Measurements from ENCODE around the gene SNX10.

SNX10 gene

DNA sequence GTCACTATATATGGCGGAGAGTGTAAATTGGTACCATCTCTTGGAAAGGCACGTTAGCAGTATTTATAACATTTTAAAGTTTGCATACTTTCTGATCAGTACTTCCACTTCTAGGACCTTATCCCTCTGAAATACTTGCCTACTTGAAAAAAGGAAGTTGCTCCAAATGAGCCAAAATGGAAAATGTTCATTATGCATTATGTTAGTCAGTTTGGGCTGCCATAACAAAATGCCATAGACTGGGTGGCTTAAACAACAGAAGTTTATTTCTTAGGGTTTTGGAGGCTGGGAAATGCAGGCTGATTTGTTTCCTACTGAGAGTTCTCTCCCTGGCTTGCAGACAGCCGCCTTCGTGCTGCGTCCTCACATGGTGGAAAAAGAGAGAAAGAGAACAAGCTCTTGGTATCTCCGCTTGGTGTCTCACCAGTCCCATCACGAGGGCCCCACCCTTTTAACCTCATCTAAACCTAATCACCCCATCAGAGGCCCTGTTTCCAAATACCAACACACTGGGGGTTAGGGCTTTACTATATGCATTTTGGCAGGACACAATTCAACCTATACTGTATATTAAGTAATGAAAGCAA lies 6.9 kb downstream of the SNX10 start:
- no peak for DNase-seq

DNA sequence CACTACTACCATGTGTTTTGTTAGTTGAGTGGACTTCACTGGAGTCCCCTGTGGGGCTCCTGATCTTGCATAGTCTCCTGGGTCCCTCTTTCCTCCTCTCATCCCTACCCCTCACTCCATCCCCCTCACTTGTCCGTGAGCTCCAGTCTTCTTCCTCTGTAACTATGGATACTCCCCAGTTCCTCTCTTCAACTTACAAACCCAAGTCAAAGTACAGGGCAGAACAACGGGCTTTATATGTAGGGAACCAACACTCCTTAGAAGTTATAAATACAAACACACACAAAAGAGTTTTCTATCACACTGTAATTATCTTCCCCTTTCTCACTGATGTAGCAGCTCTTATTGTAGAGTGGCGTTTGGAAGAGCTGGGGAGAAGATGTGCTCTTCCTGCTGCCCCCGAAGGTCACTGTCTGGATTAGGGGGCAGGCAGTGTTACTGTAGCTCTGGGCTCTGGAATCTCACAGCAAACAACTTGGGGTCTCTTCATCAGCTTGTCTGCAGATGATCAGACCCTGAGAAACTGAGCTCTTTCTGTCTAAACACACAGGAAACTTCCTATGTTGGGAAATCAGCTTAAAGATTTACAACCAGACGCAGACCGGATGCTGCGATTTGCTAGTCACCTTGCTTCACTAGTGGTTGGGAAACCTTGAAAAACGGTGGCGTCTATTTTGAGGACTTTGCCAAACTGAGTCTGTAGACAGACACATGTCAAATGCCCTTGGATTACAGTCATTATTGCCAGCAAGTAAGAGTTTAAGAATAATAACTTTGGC lies 13.6 kb downstream of the SNX10 start:
- DNase-seq, result no peak

DNA sequence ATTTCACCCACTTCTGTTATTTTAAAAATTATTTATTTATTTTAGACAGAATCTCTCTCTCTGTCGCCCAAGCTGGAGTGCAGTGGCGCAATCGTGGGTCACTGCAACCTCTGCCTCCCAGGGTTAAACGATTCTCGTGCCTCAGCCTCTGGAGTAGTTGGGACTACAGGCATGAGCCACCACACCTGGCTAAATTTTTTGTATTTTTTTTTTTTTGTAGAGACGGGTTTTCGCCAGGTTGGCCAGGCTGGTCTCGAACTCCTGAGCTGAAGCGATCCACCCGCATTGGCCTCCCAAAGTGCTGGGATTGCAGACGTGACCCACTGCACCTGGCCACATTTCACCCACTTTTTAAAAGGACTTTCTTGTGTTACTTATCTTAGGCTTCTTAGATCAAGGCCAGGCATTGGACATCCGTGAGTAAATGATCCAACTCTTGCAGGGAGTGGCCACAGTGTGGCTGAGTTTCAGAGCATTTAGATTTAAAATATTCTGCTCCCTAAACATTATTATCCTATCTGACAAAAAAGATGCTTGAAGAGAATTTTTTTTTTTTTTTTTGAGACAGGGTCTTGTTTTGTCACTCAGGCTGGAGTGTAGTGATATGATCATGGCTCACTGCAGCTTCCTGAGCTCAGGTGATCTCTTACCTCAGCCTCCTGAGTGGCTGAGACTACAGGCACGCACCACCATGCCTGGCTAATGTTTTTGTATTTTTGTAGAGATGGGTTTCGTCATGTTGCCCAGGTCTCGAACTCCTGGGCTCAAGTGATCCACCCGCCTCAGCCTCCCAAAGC lies 14.4 kb downstream of the SNX10 start:
- no peak for DNase-seq

DNA sequence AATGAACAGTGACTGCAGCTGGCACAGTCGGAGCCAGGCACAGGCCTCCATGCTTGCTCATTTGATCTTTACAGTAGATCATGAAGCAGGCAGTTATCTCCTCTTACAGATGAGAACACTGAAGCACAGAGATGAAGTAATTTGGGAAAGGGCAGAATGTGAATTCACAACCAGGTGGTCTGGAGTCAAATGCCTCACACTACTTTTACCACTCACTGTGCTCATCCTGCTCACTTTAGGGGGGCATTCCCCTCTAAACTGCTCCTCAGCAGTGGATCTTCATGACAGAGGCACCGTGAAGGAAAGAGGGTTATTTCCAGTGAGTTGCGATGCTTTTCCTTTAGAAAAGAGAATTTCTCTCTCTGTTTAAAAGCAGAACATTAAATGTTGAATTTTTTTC lies 15.1 kb downstream of the SNX10 start:
- DNase-seq, result no peak

DNA sequence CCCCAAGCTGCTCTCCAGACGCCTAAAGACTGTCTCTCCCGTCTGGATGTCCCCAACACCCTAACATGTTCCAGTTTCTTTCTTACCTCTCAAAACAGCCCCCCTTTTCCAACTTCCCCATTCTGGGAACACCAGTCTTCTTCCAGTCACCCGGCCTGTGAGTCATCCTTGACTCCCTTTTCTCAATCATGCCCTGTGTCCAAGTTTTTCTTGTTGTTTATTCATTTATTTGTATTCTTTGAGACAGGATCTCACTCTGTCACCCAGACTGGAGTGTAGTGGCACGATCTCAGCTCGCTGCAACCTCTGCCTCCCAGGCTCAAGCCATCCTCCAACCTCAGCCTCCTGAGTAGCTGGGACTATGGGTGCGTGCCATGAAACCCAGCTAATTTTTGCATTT lies 15.6 kb downstream of the SNX10 start:
- no peak for DNase-seq

DNA sequence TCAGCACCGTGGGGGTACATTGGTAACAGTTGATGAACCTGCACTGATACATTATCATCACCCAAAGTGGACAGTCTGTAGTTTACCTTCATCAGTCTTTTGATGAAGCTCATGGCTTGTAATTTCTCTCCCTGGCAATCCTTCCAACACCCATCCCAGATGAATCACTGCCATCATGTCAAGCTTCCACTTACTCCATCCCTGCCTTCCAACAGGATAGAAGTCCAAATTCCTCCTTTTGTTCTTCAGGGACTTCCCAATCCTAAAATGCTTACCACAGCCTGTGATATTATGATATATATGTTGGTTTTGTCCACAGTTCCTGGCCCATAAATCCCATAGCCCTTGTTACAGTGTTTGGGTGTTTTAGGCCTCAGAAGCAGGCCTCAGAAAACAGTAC lies 16.1 kb downstream of the SNX10 start:
- DNase-seq, result no peak

DNA sequence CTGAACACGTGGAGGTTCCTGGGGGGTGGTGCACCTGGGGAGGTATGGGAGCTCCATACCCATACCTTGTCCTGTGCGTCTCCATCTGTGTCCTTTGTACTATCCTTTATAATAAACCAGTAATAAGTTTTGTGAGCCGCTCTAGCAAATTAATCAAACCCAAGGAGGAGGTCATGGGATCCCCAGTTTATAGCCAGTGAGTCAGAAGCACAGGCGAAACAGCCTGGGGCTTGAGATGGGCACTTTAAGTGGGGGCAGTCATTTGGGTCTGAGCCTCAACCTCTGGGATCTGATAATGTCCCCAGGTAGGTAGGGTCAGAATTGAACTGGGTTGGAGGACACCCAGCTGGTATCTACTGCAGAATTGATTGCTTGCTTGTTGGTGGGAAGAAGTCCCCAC lies 16.9 kb downstream of the SNX10 start:
- DNase-seq, result no peak

DNA sequence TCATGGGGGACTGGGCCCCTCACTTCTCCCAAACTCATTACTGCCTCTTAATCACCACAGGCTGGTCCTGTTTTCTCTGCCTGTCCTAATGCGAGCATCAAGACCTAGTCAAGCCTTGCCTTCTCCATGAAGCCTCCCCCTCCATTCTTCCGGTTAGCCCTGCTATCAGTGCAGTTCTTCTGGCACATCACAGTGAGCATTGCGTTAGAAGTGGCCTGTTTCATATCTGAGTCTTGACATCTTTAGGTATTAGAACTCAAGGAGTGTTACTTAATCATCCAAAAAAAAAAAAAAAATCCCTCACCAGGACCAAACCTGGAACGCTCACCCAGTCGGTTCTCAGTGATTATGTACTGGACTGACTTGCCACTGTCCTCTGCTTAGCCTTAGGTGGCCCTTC lies 17.4 kb downstream of the SNX10 start:
- DNase-seq, result no peak

DNA sequence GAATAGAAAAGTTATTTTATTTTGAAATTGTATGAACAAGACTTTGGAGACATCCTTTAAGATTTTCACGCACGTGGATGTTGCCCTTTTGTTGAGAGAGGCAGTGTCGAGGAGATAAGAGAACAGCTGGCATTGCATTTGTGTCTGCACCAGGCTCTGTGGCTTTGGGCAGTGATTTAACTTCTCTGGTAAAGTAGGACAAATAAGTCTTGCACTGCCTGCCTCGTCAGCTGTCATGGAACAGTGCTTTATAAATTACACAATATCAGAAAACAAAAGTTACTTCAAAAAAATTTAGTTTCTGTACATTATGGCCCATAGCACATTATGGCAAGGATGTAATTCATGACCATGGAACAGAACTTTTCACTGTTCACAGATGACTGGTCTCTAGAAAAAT lies 20.1 kb downstream of the SNX10 start:
- no peak for DNase-seq

DNA sequence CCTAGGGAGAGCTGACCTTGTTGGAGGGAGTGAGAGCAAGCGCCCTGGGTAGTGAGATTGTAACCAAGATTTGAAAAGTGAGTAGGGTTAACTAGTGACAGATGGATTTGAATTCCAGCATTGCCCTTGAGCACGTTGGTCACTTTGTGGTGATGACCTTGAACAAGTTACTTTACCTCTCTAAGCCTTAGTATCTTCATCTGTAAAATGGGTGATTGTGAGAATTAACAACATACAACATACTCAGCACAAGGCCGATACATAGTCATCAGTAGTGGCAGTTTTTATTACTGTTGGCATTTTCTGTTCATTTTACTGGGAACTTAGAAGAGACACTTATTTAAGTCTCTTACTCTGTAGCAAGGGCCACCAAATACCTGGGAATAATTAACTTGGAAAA lies 25.5 kb downstream of the SNX10 start:
- DNase-seq, result no peak

DNA sequence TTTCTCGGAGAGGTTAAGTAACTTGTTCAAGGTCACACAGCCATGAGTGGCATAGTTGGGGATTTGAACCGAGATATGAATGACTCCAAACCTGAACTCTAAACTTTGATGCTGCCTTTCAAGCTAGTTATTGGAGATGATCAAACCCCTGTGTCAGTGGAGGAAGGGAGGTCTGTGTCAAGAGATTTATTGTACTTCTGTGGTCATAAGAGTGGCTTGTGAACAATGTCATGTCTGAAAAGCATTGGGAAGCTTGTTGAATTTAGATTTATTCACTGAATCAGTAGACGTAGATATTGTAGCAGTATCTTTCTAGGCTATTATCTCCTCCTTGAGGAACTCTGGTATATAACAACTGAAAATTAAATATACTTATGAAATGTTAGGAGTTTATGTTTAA lies 27.3 kb downstream of the SNX10 start:
- DNase-seq, result no peak

DNA sequence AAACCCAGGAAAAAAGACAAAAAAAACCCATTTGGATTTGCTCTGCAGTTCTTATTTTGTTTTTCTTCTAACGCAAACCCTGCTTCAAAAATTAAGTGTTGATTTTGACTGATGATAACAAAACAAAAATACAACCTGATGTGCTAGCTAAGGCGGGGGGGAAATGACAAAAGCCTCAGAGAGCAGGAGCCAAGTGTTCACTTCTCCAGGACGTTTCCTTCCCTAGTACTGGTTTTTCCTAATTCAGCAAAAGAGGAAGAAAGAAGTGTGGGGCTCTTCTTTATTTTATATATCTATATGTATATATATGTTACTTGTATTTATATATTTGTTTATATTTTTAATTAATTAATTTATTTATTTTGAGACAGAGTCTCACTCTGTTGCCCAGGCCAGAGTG lies 28.0 kb downstream of the SNX10 start:
- DNase-seq, result no peak

DNA sequence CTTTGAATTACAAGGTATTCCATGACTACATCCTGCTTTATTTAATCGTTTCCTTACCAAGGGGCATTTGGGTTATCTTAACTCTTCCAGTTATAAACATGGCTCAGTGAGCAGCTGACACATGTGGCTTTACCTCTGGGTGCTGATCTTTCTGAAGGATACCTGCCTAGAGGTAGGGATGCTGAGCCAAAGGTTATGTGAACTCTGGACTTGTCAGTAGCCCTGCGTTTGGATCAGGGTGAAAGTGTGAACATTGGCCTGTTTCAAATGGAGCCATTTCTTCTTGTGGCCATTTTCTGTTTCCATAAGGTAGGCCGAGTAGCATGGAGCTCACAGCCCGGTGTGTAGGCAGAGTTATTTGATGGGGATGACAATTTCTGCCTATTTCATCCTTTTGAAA lies 29.2 kb downstream of the SNX10 start:
- DNase-seq, result no peak

DNA sequence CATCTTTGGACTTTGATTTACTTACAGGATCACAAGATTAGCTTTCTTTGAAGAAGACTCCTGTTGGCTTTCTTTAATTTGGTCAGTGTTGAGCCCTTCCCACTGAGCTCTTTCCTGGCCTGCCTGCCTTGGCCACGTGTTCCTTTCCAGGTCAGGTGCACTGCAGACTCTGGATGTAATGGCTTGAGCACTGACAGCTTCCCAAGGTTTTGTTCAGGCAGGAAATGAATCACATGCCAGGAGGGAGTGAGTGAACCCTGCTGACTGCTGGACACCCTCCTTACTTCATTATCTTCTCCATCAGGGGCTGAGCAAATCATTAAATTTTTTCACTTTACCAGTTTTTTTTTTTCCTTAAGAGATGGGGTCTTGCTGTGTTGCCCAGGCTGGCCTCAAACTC lies 29.8 kb downstream of the SNX10 start:
- no peak for DNase-seq

DNA sequence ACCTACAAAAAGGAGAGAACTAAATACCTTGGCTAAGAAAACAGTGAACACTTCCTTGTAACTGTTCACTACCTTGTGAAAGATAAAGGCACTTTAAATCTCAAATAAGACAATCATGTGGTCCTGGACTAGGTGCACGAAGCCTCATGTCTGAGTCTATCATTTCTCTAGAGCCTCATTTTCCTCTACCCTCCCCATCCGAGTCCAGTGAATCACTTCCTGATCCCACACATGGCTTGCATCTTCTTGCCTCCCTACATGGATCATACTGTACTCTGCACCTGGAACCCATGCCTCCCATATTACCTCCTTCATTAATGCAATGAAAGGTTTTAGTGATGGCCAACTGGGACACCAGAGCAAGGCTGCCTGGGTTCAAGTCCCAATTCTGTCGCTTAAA lies 34.5 kb downstream of the SNX10 start:
- DNase-seq, result no peak

DNA sequence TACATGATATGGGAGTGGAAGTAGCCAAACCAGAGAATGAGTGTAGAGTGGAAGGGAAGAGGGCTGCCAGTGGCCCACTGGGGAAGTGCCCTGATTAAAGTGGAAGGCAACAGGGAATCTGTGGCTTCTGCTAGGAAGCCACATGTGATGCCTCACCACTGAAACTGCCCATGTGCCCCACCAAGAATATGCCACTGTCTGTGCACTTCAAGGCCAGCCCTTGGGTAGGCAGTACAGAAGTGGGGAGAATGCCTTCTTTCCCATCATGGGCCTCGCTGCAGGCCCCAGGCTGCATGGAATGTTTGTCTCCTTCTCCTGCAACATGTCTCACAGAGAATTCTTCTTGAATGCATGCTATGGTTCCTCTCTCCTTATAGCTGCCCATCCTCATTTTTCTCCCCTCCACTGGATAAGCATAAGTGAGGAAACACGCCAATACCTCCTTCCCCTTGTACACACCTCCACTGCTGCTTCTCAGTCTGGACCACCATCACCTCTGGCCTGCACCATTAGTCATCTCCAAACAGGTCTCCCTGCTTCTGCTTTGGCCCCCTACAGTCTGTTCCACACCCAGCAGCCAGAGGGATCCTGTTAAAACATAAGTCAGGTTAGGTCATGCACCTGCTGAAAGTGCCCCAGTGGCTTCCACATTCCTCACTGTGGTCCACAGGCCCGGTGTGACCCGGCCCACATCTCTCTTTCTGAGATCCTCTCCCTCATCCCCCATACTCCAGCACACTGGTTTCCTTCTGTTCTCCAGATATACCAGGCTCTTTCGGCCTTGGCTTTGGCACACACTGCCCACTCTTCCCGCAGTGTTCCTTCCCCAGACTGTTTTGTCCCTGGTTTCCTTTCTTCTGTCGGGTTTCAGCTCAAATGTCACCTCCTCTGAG lies 37.1 kb downstream of the SNX10 start:
- no peak for DNase-seq

DNA sequence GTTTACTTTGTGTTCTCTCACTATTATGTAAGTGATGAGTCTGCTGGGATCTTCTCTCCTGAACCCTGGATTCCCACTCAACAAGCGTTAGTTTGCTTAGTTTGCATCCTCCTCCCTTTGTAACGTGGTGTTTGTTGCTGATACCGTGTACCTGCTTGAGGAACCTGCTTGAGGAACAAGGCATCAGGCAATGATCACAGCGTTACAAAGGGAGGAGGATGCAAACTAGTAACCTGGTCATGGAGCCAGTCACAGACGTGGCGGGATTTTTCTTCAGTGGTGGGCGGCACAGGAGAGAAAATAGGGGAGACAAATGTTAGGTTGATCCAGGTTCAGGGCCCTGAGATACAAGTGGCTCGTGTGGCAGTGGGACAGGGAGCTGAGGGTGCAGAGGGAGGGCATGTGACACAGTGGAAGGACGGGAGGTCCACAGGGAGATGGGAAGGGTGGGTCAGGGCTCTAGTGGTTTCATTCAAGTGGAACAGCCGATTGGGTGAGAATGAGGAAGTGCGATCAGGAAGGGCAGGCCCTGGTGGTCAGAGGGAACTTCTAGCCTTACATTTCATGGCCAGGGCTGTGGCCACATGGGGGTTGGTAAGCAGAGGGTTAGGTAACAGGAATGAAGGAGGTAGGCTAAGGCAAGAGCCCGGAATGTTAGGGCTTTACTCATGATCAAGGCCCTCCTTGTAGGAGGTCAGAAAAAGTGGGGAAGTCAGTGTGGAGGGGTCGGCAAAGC lies 38.0 kb downstream of the SNX10 start:
- no peak for DNase-seq

DNA sequence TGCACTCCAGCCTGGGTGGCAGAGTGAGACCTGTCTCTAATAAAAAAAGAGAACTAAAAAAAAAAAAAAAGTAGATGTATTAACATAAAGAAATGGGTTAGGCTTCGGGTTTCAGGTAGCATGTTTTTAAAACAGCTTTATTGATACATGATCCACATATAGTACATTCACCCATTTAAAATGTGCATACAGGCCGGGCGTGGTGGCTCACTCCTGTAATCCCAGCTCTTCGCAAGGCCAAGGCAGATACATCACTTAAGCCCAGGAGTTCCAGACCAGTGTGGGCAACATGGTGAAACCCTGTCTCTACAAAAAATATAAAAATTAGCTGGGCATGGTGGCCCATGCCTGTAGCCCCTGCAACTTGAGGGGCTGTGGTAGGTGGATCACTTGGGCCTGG lies 39.5 kb downstream of the SNX10 start:
- DNase-seq, result no peak

DNA sequence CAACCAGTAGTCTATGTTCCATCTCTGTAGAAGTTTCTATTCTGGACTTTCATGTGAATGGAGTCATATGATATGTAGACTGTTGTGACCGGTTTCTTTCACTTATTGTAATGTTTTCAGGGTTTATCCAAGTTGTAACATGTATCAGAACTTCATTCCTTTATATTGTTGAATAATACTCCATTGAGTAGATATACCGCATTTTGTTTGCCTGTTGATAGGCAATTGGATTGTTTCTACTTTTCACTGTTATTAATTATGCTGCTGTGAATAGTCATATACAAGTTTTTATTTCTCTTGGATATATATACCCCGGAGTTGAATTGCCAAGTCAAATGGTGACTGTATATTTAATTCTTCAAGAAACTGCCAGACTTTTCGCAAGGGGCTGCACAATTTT lies 40.1 kb downstream of the SNX10 start:
- no peak for DNase-seq

DNA sequence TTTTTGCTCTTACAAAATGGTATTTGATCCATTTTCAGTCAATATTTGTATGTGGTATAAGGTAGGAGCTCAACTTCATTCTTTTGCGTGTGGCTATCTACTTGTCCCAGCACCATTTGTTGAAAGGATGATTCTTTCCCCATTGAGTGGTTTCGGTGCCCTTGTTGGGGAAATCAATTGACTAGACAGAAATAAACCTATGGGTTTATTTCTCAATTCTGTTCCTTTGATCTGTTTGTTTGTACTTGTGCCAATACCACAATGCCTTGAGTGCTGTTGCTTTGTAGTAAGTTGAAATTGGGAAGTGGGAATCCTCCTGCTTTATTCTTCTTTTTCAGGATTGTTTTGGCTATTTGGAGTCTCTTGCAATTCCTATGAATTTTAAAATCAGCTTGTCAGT lies 41.0 kb downstream of the SNX10 start:
- no peak for DNase-seq

DNA sequence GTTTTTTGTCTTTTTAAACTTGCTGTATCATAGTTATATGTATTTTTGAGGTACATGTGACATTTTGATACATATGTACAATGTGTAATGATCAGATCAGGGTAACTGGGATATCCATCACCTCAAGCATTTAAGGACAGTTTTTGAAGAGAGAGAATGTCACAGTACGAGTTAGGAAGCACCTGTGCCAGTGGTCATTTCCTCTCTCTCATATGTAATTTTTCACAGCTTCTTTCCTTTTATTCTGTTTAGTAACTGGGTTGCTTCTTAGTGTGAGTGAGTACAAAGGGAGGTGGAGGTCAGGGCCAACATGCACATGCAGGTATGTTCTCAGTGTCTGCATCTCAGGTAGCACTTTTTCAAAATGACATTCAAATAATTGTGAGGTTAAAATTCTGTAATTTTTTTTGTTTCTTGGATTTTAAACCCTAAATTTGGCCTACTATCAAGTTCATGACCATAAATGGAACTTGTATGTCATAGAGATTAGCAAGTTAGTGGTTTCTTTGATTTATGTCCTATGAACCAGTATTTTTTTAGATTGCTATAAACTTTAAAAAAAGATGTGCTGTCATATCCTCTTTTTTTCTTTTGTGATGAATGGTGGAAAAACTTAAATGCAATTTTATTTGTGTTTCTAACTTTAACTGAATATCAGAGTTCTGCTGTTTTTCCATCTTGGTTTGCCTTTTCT lies 42.7 kb downstream of the SNX10 start:
- no peak for DNase-seq

Data from activated CD4-positive, alpha-beta T cell treated with anti-CD3 and anti-CD28 coated beads for 48 hours (primary cell).